ENCODE measurements around the gene CLIC1.

CLIC1 gene

DNA sequence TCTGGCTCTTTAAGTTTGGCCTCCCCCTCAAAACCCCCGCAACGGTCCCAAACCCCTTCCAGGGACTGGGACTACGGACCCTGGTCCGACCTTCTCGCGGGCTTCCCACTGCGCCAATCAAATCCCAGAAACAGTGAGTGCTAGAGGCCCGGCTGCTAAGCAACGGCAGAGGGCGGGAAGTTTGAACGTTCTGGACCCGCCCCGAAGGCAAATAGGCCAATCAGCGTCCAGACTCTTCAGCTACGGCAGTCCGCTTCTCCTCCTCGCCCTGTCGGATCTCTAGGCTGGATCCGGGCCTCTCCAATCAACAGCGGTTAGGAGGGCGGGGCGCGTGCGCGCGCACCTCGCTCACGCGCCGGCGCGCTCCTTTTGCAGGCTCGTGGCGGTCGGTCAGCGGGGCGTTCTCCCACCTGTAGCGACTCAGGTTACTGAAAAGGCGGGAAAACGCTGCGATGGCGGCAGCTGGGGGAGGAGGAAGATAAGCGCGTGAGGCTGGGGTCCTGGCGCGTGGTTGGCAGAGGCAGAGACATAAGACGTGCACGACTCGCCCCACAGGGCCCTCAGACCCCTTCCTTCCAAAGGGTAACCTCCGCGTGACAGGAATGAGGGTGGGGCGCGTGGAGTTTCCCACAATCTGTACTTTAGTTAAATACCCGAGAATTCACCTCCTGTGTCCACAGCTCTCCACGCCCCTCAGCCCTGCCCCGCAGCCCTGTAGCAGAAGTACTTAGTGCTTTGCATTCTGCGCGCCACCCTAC, 3.5 kb upstream of the CLIC1 start, which contains the start of gene MSH5 (continued):
- TF ChIP-seq, protein P1, sequence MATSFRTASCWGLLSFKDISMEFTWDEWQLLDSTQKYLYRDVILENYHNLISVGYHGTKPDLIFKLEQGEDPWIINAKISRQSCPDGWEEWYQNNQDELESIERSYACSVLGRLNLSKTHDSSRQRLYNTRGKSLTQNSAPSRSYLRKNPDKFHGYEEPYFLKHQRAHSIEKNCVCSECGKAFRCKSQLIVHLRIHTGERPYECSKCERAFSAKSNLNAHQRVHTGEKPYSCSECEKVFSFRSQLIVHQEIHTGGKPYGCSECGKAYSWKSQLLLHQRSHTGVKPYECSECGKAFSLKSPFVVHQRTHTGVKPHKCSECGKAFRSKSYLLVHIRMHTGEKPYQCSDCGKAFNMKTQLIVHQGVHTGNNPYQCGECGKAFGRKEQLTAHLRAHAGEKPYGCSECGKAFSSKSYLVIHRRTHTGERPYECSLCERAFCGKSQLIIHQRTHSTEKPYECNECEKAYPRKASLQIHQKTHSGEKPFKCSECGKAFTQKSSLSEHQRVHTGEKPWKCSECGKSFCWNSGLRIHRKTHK (tag by site-specific recombination; IDR thresholded peaks at IDR 0.05), result no peak
- TF ChIP-seq GLIS1 (tag by site-specific recombination; IDR thresholded peaks at IDR 0.05) (peak; percentile 75), ZNF184 (tag by site-specific recombination; IDR thresholded peaks at IDR 0.05) (no peak), HOXA7 (CRISPR knock-in tag; IDR thresholded peaks at IDR 0.05; ENCODE audit: borderline replicate concordance) (no peak), ZNF324 (tag by site-specific recombination; IDR thresholded peaks at IDR 0.05) (peak; percentile 74), ZSCAN16 (tag by site-specific recombination; IDR thresholded peaks at IDR 0.05) (no peak), ZNF561 (tag by site-specific recombination; IDR thresholded peaks at IDR 0.05; ENCODE audit: borderline replicate concordance) (no peak), ZNF621 (tag by site-specific recombination; IDR thresholded peaks at IDR 0.05) (no peak), ZBTB20 (tag by site-specific recombination; IDR thresholded peaks at IDR 0.05) (no peak), MZF1 (tag by site-specific recombination; IDR thresholded peaks at IDR 0.05; ENCODE audit: borderline replicate concordance) (no peak), SP2 (tag by site-specific recombination; IDR thresholded peaks at IDR 0.05) (peak; percentile 99), ZNF843 (tag by site-specific recombination; IDR thresholded peaks at IDR 0.05) (peak; percentile 59; the same call in 1 of the 2 replicates), ZNF10 (tag by site-specific recombination; IDR thresholded peaks at IDR 0.05) (no peak), ZNF274 (IDR thresholded peaks at IDR 0.05; ENCODE audit: low read length) (no peak), ZNF274 (tag by site-specific recombination; IDR thresholded peaks at IDR 0.05; ENCODE audit: borderline replicate concordance) (no peak), ZSCAN23 (tag by site-specific recombination; IDR thresholded peaks at IDR 0.05) (peak; percentile 79; the same call in 1 of the 2 replicates), ZNF266 (tag by site-specific recombination; IDR thresholded peaks at IDR 0.05; ENCODE audit: low read depth) (no peak), ZFHX2 (tag by site-specific recombination; conservative IDR thresholded peaks at IDR 0.05) (peak; percentile 95), REPIN1 (tag by site-specific recombination; IDR thresholded peaks at IDR 0.05; ENCODE audit: low read depth) (no peak), ZNF585B (tag by site-specific recombination; IDR thresholded peaks at IDR 0.05) (no peak), ZFP37 (tag by site-specific recombination; IDR thresholded peaks at IDR 0.05) (no peak), ZNF239 (tag by site-specific recombination; IDR thresholded peaks at IDR 0.05) (no peak), ZNF404 (tag by site-specific recombination; IDR thresholded peaks at IDR 0.05) (no peak), MEIS1 (CRISPR knock-in tag; IDR thresholded peaks at IDR 0.05; ENCODE audit: borderline replicate concordance) (no peak)
- TF ChIP-seq, protein P2, sequence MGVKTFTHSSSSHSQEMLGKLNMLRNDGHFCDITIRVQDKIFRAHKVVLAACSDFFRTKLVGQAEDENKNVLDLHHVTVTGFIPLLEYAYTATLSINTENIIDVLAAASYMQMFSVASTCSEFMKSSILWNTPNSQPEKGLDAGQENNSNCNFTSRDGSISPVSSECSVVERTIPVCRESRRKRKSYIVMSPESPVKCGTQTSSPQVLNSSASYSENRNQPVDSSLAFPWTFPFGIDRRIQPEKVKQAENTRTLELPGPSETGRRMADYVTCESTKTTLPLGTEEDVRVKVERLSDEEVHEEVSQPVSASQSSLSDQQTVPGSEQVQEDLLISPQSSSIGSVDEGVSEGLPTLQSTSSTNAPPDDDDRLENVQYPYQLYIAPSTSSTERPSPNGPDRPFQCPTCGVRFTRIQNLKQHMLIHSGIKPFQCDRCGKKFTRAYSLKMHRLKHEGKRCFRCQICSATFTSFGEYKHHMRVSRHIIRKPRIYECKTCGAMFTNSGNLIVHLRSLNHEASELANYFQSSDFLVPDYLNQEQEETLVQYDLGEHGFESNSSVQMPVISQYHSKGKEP (tag by site-specific recombination; IDR thresholded peaks at IDR 0.05), result no peak
- TF ChIP-seq, protein P3, sequence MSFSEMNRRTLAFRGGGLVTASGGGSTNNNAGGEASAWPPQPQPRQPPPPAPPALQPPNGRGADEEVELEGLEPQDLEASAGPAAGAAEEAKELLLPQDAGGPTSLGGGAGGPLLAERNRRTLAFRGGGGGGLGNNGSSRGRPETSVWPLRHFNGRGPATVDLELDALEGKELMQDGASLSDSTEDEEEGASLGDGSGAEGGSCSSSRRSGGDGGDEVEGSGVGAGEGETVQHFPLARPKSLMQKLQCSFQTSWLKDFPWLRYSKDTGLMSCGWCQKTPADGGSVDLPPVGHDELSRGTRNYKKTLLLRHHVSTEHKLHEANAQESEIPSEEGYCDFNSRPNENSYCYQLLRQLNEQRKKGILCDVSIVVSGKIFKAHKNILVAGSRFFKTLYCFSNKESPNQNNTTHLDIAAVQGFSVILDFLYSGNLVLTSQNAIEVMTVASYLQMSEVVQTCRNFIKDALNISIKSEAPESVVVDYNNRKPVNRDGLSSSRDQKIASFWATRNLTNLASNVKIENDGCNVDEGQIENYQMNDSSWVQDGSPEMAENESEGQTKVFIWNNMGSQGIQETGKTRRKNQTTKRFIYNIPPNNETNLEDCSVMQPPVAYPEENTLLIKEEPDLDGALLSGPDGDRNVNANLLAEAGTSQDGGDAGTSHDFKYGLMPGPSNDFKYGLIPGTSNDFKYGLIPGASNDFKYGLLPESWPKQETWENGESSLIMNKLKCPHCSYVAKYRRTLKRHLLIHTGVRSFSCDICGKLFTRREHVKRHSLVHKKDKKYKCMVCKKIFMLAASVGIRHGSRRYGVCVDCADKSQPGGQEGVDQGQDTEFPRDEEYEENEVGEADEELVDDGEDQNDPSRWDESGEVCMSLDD (tag by site-specific recombination; IDR thresholded peaks at IDR 0.05), result peak; percentile 84
- TF ChIP-seq, protein P4, sequence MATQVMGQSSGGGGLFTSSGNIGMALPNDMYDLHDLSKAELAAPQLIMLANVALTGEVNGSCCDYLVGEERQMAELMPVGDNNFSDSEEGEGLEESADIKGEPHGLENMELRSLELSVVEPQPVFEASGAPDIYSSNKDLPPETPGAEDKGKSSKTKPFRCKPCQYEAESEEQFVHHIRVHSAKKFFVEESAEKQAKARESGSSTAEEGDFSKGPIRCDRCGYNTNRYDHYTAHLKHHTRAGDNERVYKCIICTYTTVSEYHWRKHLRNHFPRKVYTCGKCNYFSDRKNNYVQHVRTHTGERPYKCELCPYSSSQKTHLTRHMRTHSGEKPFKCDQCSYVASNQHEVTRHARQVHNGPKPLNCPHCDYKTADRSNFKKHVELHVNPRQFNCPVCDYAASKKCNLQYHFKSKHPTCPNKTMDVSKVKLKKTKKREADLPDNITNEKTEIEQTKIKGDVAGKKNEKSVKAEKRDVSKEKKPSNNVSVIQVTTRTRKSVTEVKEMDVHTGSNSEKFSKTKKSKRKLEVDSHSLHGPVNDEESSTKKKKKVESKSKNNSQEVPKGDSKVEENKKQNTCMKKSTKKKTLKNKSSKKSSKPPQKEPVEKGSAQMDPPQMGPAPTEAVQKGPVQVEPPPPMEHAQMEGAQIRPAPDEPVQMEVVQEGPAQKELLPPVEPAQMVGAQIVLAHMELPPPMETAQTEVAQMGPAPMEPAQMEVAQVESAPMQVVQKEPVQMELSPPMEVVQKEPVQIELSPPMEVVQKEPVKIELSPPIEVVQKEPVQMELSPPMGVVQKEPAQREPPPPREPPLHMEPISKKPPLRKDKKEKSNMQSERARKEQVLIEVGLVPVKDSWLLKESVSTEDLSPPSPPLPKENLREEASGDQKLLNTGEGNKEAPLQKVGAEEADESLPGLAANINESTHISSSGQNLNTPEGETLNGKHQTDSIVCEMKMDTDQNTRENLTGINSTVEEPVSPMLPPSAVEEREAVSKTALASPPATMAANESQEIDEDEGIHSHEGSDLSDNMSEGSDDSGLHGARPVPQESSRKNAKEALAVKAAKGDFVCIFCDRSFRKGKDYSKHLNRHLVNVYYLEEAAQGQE (tag by site-specific recombination; IDR thresholded peaks at IDR 0.05), result no peak
- TF ChIP-seq, protein P5, sequence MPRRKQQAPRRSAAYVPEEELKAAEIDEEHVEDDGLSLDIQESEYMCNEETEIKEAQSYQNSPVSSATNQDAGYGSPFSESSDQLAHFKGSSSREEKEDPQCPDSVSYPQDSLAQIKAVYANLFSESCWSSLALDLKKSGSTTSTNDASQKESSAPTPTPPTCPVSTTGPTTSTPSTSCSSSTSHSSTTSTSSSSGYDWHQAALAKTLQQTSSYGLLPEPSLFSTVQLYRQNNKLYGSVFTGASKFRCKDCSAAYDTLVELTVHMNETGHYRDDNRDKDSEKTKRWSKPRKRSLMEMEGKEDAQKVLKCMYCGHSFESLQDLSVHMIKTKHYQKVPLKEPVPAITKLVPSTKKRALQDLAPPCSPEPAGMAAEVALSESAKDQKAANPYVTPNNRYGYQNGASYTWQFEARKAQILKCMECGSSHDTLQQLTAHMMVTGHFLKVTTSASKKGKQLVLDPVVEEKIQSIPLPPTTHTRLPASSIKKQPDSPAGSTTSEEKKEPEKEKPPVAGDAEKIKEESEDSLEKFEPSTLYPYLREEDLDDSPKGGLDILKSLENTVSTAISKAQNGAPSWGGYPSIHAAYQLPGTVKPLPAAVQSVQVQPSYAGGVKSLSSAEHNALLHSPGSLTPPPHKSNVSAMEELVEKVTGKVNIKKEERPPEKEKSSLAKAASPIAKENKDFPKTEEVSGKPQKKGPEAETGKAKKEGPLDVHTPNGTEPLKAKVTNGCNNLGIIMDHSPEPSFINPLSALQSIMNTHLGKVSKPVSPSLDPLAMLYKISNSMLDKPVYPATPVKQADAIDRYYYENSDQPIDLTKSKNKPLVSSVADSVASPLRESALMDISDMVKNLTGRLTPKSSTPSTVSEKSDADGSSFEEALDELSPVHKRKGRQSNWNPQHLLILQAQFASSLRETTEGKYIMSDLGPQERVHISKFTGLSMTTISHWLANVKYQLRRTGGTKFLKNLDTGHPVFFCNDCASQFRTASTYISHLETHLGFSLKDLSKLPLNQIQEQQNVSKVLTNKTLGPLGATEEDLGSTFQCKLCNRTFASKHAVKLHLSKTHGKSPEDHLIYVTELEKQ (tag by site-specific recombination; IDR thresholded peaks at IDR 0.05; ENCODE audit: borderline replicate concordance), result 0 out of 2 replicates have a peak, but pooled peaks have one; percentile 17

Measured in HEK293 (cell line).